Measurements from ENCODE around the gene SORCS1.

Gene SORCS1

GRCh38 chr10:107094824-107095522, 69.5 kb downstream of the SORCS1 start:
- TF ChIP-seq EZH2phosphoT487 (IDR thresholded peaks at IDR 0.05; ENCODE audit: low read length) (no peak), EZH2 (optimal IDR thresholded peaks at IDR 0.05; ENCODE audit: low read depth, low read length) (no peak)
- TF ChIP-seq, protein P1, sequence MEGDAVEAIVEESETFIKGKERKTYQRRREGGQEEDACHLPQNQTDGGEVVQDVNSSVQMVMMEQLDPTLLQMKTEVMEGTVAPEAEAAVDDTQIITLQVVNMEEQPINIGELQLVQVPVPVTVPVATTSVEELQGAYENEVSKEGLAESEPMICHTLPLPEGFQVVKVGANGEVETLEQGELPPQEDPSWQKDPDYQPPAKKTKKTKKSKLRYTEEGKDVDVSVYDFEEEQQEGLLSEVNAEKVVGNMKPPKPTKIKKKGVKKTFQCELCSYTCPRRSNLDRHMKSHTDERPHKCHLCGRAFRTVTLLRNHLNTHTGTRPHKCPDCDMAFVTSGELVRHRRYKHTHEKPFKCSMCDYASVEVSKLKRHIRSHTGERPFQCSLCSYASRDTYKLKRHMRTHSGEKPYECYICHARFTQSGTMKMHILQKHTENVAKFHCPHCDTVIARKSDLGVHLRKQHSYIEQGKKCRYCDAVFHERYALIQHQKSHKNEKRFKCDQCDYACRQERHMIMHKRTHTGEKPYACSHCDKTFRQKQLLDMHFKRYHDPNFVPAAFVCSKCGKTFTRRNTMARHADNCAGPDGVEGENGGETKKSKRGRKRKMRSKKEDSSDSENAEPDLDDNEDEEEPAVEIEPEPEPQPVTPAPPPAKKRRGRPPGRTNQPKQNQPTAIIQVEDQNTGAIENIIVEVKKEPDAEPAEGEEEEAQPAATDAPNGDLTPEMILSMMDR (IDR thresholded peaks at IDR 0.05; ENCODE audit: low read length): no peak
- no peaks in the 10 kb centered on the region for H3K27me3 ChIP-seq (replicated peaks; ENCODE audit: insufficient read depth, low read length)
- H3K4me1 ChIP-seq (ENCODE audit: low read length): no peaks in the 10 kb centered on the region

DNA sequence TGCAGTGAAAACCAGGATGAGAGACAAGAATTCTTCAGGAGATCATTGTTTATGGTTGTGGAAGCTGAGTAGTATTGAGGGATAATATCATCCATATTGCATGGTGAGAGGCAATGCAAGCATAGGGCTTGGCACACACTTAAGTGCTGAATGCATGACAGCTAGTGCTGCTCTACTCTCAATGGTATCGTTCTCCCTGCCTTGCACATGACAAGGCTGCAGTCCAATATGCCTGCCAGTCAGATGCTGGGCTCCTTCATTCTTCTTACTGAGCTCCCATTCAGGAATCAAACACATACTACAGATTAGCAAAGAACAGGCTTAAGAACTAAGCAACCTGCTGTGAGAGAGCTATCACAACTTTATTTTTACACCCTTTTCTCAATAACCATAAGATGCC, 72.2 kb downstream of the SORCS1 start:
- H3K36me3 ChIP-seq (replicated peaks; ENCODE audit: insufficient read depth, low read length): no peaks in the 10 kb centered on the region
- no peaks in the 10 kb centered on the region for H3F3A ChIP-seq (ENCODE audit: insufficient read depth, low read length)
- H4K20me1 ChIP-seq (ENCODE audit: insufficient read depth, low read length): no peaks in the 10 kb centered on the region
- H2AFZ ChIP-seq (ENCODE audit: low read length): no peak overlapping the region
- no peaks in the 10 kb centered on the region for H3K4me1 ChIP-seq (ENCODE audit: low read length)
- no peak for DNase-seq
- H3K27ac ChIP-seq (ENCODE audit: low read length): no peak overlapping the region
- no peaks in the 10 kb centered on the region for H3K27me3 ChIP-seq (replicated peaks; ENCODE audit: insufficient read depth, low read length)
- no peak overlapping the region for H3K4me3 ChIP-seq (ENCODE audit: low read length)
- no peak overlapping the region for H3K9ac ChIP-seq (ENCODE audit: low read length)
- no peaks in the 10 kb centered on the region for H3K9me3 ChIP-seq (replicated peaks; ENCODE audit: insufficient read depth, low read length)
- no peaks in the 10 kb centered on the region for H3K9me2 ChIP-seq (replicated peaks; ENCODE audit: insufficient read depth, low read length)
- H3K79me2 ChIP-seq (ENCODE audit: low read length): no peaks in the 10 kb centered on the region
- no peak overlapping the region for H3K4me2 ChIP-seq (ENCODE audit: low read depth, low read length)
- TF ChIP-seq, protein P1 (IDR thresholded peaks at IDR 0.05; ENCODE audit: low read length): no peak
- TF ChIP-seq EZH2phosphoT487 (IDR thresholded peaks at IDR 0.05; ENCODE audit: low read length): no peak
- no peak for TF ChIP-seq EZH2 (optimal IDR thresholded peaks at IDR 0.05; ENCODE audit: low read depth, low read length)

More at GRCh38 chr10:107094824-107095522, 69.5 kb downstream of the SORCS1 start:
- Histone ChIP-seq H3K79me2 (ENCODE audit: low read length) (no peaks in the 10 kb centered on the region), H2AFZ (ENCODE audit: low read length) (no peak overlapping the region), H3K9me3 (replicated peaks; ENCODE audit: insufficient read depth, low read length) (no peaks in the 10 kb centered on the region), H4K20me1 (ENCODE audit: insufficient read depth, low read length) (no peaks in the 10 kb centered on the region), H3K36me3 (replicated peaks; ENCODE audit: insufficient read depth, low read length) (no peaks in the 10 kb centered on the region), H3K27ac (ENCODE audit: low read length) (no peak overlapping the region), H3K9me2 (replicated peaks; ENCODE audit: insufficient read depth, low read length) (no peaks in the 10 kb centered on the region), H3F3A (ENCODE audit: insufficient read depth, low read length) (no peaks in the 10 kb centered on the region), H3K4me2 (ENCODE audit: low read depth, low read length) (no peak overlapping the region), H3K9ac (ENCODE audit: low read length) (no peak overlapping the region), H3K4me3 (ENCODE audit: low read length) (no peak overlapping the region)
- DNase-seq: no peak

GRCh38 chr10:107091126-107091525, 73.4 kb downstream of the SORCS1 start:
- Histone ChIP-seq H4K20me1 (ENCODE audit: insufficient read depth, low read length) (no peaks in the 10 kb centered on the region), H3K27ac (ENCODE audit: low read length) (no peak overlapping the region), H3K9me2 (replicated peaks; ENCODE audit: insufficient read depth, low read length) (no peaks in the 10 kb centered on the region), H3K9me3 (replicated peaks; ENCODE audit: insufficient read depth, low read length) (no peaks in the 10 kb centered on the region), H3K36me3 (replicated peaks; ENCODE audit: insufficient read depth, low read length) (no peaks in the 10 kb centered on the region), H3K79me2 (ENCODE audit: low read length) (no peaks in the 10 kb centered on the region), H3K9ac (ENCODE audit: low read length) (no peak overlapping the region), H3K4me1 (ENCODE audit: low read length) (no peaks in the 10 kb centered on the region), H3K27me3 (replicated peaks; ENCODE audit: insufficient read depth, low read length) (no peaks in the 10 kb centered on the region), H3K4me3 (ENCODE audit: low read length) (no peak overlapping the region), H3F3A (ENCODE audit: insufficient read depth, low read length) (no peaks in the 10 kb centered on the region), H3K4me2 (ENCODE audit: low read depth, low read length) (no peak overlapping the region), H2AFZ (ENCODE audit: low read length) (no peak overlapping the region)
- TF ChIP-seq EZH2 (optimal IDR thresholded peaks at IDR 0.05; ENCODE audit: low read depth, low read length): no peak
- TF ChIP-seq, protein P1 (IDR thresholded peaks at IDR 0.05; ENCODE audit: low read length): no peak
- no peak for TF ChIP-seq EZH2phosphoT487 (IDR thresholded peaks at IDR 0.05; ENCODE audit: low read length)
- no peak for DNase-seq
